MM.1S (cell line): ENCODE results near the gene SLC9A3.

Experiments
- EZH2 ChIP-seq: fragments of 300-600 bp; sonication (generic); optimal IDR thresholded peaks from 2 replicates; pipeline ENCODE3; 2017; ENCODE audit warnings: low read depth, mild to moderate bottlenecking, antibody characterized with exemption, low read length, mixed read lengths
- EZH2phosphoT487 ChIP-seq: fragments of 300-600 bp; sonication (generic); IDR thresholded peaks from 2 replicates; pipeline ENCODE4 v1.6.1; 2018; ENCODE audit warnings: antibody characterized with exemption, low read length
- TF ChIP-seq, protein P1 (sequence below): fragments of 300-600 bp; sonication (generic); IDR thresholded peaks from 2 replicates; pipeline ENCODE4 v1.5.1; 2016; ENCODE audit warnings: antibody characterized with exemption, low read length, mixed read lengths

DNA sequence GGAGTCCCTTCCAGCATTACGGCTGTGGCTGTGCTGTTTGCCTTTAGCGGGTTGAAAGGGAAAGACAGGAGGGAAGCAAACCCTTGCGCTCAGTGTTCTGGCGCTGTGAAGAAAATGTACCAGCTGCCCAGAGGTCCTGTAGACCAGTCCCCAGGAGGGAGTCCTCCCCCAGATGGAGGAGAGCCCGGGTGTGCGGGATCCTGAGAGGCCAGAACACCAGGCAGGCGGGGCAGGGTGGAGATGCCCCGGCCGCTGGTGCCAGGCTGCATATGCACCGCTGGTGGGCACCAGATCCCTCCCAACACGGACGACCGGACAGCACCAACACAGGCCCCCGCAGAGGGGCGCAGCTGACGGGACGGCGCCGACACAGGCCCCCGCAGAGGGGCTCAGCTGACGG, 37.2 kb upstream of the SLC9A3 start:
- TF ChIP-seq, protein P1, sequence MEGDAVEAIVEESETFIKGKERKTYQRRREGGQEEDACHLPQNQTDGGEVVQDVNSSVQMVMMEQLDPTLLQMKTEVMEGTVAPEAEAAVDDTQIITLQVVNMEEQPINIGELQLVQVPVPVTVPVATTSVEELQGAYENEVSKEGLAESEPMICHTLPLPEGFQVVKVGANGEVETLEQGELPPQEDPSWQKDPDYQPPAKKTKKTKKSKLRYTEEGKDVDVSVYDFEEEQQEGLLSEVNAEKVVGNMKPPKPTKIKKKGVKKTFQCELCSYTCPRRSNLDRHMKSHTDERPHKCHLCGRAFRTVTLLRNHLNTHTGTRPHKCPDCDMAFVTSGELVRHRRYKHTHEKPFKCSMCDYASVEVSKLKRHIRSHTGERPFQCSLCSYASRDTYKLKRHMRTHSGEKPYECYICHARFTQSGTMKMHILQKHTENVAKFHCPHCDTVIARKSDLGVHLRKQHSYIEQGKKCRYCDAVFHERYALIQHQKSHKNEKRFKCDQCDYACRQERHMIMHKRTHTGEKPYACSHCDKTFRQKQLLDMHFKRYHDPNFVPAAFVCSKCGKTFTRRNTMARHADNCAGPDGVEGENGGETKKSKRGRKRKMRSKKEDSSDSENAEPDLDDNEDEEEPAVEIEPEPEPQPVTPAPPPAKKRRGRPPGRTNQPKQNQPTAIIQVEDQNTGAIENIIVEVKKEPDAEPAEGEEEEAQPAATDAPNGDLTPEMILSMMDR, result no peak
- TF ChIP-seq EZH2 (no peak), EZH2phosphoT487 (no peak)
